ENCODE results near the gene STXBP3.
"Not testable (repeated sequence)": the region's sequence is repeated elsewhere in the genome, so short reads cannot be mapped to it uniquely, and the experiment has no call there.

Gene STXBP3

GRCh38 chr1:108729481-108729880 is 17.0 kb upstream of the STXBP3 start:
- DNase-seq: no peak

- DNase-seq: no peak
Measured at GRCh38 chr1:108732398-108732797, 14.1 kb upstream of the STXBP3 start.

GRCh38 chr1:108734171-108734865 is 12.2 kb upstream of the STXBP3 start:
- DNase-seq: no peak

GRCh38 chr1:108742253-108742652 is 4.2 kb upstream of the STXBP3 start:
- no peak for DNase-seq

- no peak for DNase-seq
Measured at GRCh38 chr1:108745980-108746381, 493 bp upstream of the STXBP3 start.

GRCh38 chr1:108747171-108747850 is 837 bp downstream of the STXBP3 start:
- peak; percentile 73 to 80 for DNase-seq

- DNase-seq: peak; percentile 27 to 32
Measured at GRCh38 chr1:108747898-108748297, 1.4 kb downstream of the STXBP3 start.

GRCh38 chr1:108749081-108749480 is 2.6 kb downstream of the STXBP3 start:
- no peak for DNase-seq

- no peak for DNase-seq
Measured at GRCh38 chr1:108750476-108751181, 4.2 kb downstream of the STXBP3 start.

- DNase-seq: no peak
Measured at GRCh38 chr1:108753363-108753762, 6.9 kb downstream of the STXBP3 start.

- no peak for DNase-seq
Measured at GRCh38 chr1:108758796-108759195, 12.3 kb downstream of the STXBP3 start.

- DNase-seq: no peak
Measured at GRCh38 chr1:108767115-108767514, 20.6 kb downstream of the STXBP3 start.

- DNase-seq: no peak
Measured at GRCh38 chr1:108767708-108768107, 21.2 kb downstream of the STXBP3 start.

- DNase-seq: no peak
Measured at GRCh38 chr1:108777839-108778238, 31.4 kb downstream of the STXBP3 start.

- DNase-seq: no peak
Measured at GRCh38 chr1:108779455-108779854, 33.0 kb downstream of the STXBP3 start.

- DNase-seq: no peak
Measured at GRCh38 chr1:108780937-108781574, 34.6 kb downstream of the STXBP3 start.

GRCh38 chr1:108781575-108781944 is 35.1 kb downstream of the STXBP3 start:
- DNase-seq: not testable (repeated sequence)

GRCh38 chr1:108785264-108785663 is 38.8 kb downstream of the STXBP3 start:
- DNase-seq: no peak

GRCh38 chr1:108785880-108786279 is 39.4 kb downstream of the STXBP3 start:
- DNase-seq: no peak

- no peak for DNase-seq
Measured at GRCh38 chr1:108791790-108792189, 45.3 kb downstream of the STXBP3 start.

GRCh38 chr1:108792420-108792819 is 45.9 kb downstream of the STXBP3 start:
- no peak for DNase-seq

GRCh38 chr1:108799001-108799400 is 52.5 kb downstream of the STXBP3 start:
- DNase-seq: no peak

GRCh38 chr1:108801101-108801500 is 54.6 kb downstream of the STXBP3 start:
- DNase-seq: no peak

- no peak for DNase-seq
Measured at GRCh38 chr1:108803548-108803947, 57.1 kb downstream of the STXBP3 start.
